Natural killer cell (primary cell): ENCODE results near the gene PITRM1. TPM values are rescaled to one million over a fixed set of nuclear protein-coding genes. Genes with fewer than 3 reads are reported as not detected.
A peak's percentile ranks its signal among the peaks of the same experiment; 100 is the strongest.

Source experiments
- ATAC-seq, 3 donors: fragments of 150-1000 bp in 2 of 3; fragments of 200-7000 bp in 1 of 3; cut with Tn5 transposase; 1 replicate in 1 of 3; 2 replicates in 2 of 3; pipeline ENCODE4 v1.10.0; 2021; ENCODE audit warnings: mild to moderate bottlenecking in 2 of 3, moderate library complexity in 2 of 3
- DNase-seq, 2 donors: peaks; one replicate each; pipeline versions ENCODE4 v3.0.0 to v3.0.0-alpha.2; 2013 to 2021; ENCODE audit warnings: mixed read lengths in 1 of 2
- H3K27ac ChIP-seq: one replicate; pipeline ENCODE4 v1.5.1; 2013; ENCODE audit warnings: mild to moderate bottlenecking, low read length
- H3K27me3 ChIP-seq: one replicate; pipeline ENCODE4 v1.6.1; 2013; ENCODE audit warnings: low read length; ENCODE audit not compliant: control insufficient read depth, insufficient read depth
- H3K36me3 ChIP-seq: one replicate; pipeline ENCODE4 v1.6.1; 2013; ENCODE audit warnings: low read length; ENCODE audit not compliant: control insufficient read depth, insufficient read depth
- H3K4me1 ChIP-seq: one replicate; pipeline ENCODE4 v1.6.1; 2013; ENCODE audit warnings: low read length; ENCODE audit not compliant: control insufficient read depth, insufficient read depth
- H3K4me3 ChIP-seq: one replicate; pipeline ENCODE4 v1.5.1; 2013; ENCODE audit warnings: low read length
- H3K9me3 ChIP-seq: one replicate; pipeline ENCODE4 v1.6.1; 2013; ENCODE audit warnings: low read length; ENCODE audit not compliant: control insufficient read depth, insufficient read depth
- H3K27ac Mint-ChIP-seq, 2 donors: one replicate each; pipeline ENCODE4 v1.8.0; 2022; ENCODE audit warnings: mild to moderate bottlenecking in 2 of 2, mixed read lengths in 2 of 2, moderate library complexity in 1 of 2
- H3K27me3 Mint-ChIP-seq, 2 donors: one replicate each; pipeline ENCODE4 v1.8.0; 2022; ENCODE audit warnings: low read depth in 2 of 2, mixed read lengths in 2 of 2
- H3K36me3 Mint-ChIP-seq: one replicate; pipeline ENCODE4 v1.8.0; 2022; ENCODE audit warnings: mixed read lengths
- H3K4me1 Mint-ChIP-seq, 2 donors: one replicate each; pipeline ENCODE4 v1.8.0; 2022; ENCODE audit warnings: mixed read lengths in 2 of 2
- H3K4me3 Mint-ChIP-seq: one replicate; pipeline ENCODE4 v1.8.0; 2022; ENCODE audit warnings: mild to moderate bottlenecking, moderate library complexity, mixed read lengths
- H3K9me3 Mint-ChIP-seq, 2 donors: one replicate each; pipeline ENCODE4 v1.8.0; 2022; ENCODE audit warnings: mixed read lengths in 2 of 2
- WGBS: methylation state at CpG from one replicate; pipeline ENCODE4 v1.1.7; 2013; ENCODE audit warnings: missing lambda C conversion rate; ENCODE audit not compliant: insufficient coverage; 5-methylcytosine and 5-hydroxymethylcytosine counted together
- intact Hi-C: fragments of 100-400 bp; cut with micrococcal nuclease; formaldehyde crosslinking; loops from one replicate; pipeline ENCODE4 v1.14.2; 2022
- total RNA-seq, 4 donors: library from RNA; stranded (reverse); fragments of 120-200 nt in 1 of 4; gene quantifications; one replicate each; pipeline versions ENCODE4 v1.2.3 to v1.2.4, GENCODE V29; 2013 to 2022
- TF ChIP-seq, protein P1 (sequence below): fragments of 200-600 bp; IDR thresholded peaks from one replicate; pipeline ENCODE4 v1.8.0; 2022; ENCODE audit warnings: antibody characterized with exemption

Gene PITRM1
- total RNA-seq, 3 donors from 2014 or later (not counting 1 experiment from before 2014, with no cell fraction given): 67.1 to 89.0 (median 70.6) TPM

- Mint-ChIP-seq H3K4me1 (peaks cover 53 to 54% of the 10 kb centered on the region in 2 donors), H3K4me3 (peak overlapping the region; percentile 74), H3K27ac (peak overlapping the region; percentile 82 to 88), H3K27me3 (no peaks in the 10 kb centered on the region), H3K9me3 (no peaks in the 10 kb centered on the region), H3K36me3 (no peaks in the 10 kb centered on the region)
- ATAC-seq (no peak), DNase-seq (no peak)
- intact Hi-C loops: loop anchor here (2.0 kb wide), 1 partner anchor 25 kb away; no protein-coding TSS in a partner anchor
- Histone ChIP-seq H3K4me1 (peaks cover 39% of the 10 kb centered on the region), H3K27me3 (no peaks in the 10 kb centered on the region), H3K9me3 (no peaks in the 10 kb centered on the region), H3K27ac (peak overlapping the region; percentile 36), H3K36me3 (no peaks in the 10 kb centered on the region), H3K4me3 (no peak overlapping the region)
- TF ChIP-seq, protein P1, sequence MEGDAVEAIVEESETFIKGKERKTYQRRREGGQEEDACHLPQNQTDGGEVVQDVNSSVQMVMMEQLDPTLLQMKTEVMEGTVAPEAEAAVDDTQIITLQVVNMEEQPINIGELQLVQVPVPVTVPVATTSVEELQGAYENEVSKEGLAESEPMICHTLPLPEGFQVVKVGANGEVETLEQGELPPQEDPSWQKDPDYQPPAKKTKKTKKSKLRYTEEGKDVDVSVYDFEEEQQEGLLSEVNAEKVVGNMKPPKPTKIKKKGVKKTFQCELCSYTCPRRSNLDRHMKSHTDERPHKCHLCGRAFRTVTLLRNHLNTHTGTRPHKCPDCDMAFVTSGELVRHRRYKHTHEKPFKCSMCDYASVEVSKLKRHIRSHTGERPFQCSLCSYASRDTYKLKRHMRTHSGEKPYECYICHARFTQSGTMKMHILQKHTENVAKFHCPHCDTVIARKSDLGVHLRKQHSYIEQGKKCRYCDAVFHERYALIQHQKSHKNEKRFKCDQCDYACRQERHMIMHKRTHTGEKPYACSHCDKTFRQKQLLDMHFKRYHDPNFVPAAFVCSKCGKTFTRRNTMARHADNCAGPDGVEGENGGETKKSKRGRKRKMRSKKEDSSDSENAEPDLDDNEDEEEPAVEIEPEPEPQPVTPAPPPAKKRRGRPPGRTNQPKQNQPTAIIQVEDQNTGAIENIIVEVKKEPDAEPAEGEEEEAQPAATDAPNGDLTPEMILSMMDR: no peak
- WGBS: 95% methylated on average over 5 of the region's 5 CpGs
Measured at GRCh38 chr10:3093996-3094395, 78.6 kb downstream of the PITRM1 start.

DNA sequence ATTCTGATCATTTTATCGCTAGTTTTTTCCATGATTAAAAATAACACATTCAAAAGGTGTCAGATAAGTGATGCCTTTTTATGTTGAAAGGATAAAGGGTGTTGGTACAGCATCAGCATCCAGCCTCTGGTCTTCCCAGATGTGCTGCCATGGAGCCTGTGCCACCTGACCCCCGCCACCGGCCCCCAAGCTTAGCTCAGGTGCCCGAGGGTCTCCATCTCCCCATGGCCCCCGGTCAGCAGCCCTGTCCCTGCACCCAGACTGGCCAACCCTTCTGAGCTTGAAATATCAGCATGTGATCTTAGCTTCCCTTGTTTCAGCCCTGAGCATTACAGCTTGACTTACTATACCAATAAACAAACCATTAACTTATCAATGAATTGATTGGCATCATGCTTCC, 80.7 kb downstream of the PITRM1 start:
- H3K4me1 ChIP-seq: peaks cover 39% of the 10 kb centered on the region
- peak overlapping the region; percentile 82 to 88 for H3K27ac Mint-ChIP-seq
- DNase-seq (no peak), ATAC-seq (no peak)
- no peak overlapping the region for H3K27ac ChIP-seq
- peaks cover 48% of the 10 kb centered on the region in 2 donors for H3K4me1 Mint-ChIP-seq
- no peaks in the 10 kb centered on the region for H3K27me3 ChIP-seq
- H3K36me3 Mint-ChIP-seq: no peaks in the 10 kb centered on the region
- H3K9me3 ChIP-seq: no peaks in the 10 kb centered on the region
- TF ChIP-seq, protein P1: no peak
- H3K4me3 Mint-ChIP-seq: peak overlapping the region; percentile 5
- H3K36me3 ChIP-seq: no peaks in the 10 kb centered on the region
- no peaks in the 10 kb centered on the region for H3K27me3 Mint-ChIP-seq
- intact Hi-C loops: no loop called here
- H3K9me3 Mint-ChIP-seq: no peaks in the 10 kb centered on the region
- 95% methylated on average over 4 of the region's 5 CpGs for WGBS
- H3K4me3 ChIP-seq: no peak overlapping the region

GRCh38 chr10:3090914-3091787, 81.4 kb downstream of the PITRM1 start:
- Mint-ChIP-seq H3K4me1 (peaks cover 44% of the 10 kb centered on the region in 2 donors), H3K27me3 (no peaks in the 10 kb centered on the region)

More at GRCh38 chr10:3090914-3091787, 81.4 kb downstream of the PITRM1 start:
- Histone ChIP-seq H3K27me3 (no peaks in the 10 kb centered on the region), H3K36me3 (no peaks in the 10 kb centered on the region), H3K4me3 (no peak overlapping the region), H3K9me3 (no peaks in the 10 kb centered on the region), H3K4me1 (peaks cover 33% of the 10 kb centered on the region), H3K27ac (no peak overlapping the region)
- no peak for DNase-seq
- WGBS: 78% methylated on average over 16 of the region's 17 CpGs
- Mint-ChIP-seq H3K4me3 (no peak overlapping the region), H3K9me3 (no peaks in the 10 kb centered on the region), H3K27ac (no peak overlapping the region), H3K36me3 (no peaks in the 10 kb centered on the region)
- ATAC-seq: no peak
- TF ChIP-seq, protein P1: no peak
- intact Hi-C loops: no loop called here
